ENCODE data around the gene DBI. TPM values are rescaled to one million over a fixed set of nuclear protein-coding genes. Genes with fewer than 3 reads are reported as not detected.
"Not testable (repeated sequence)": the region's sequence is repeated elsewhere in the genome, so short reads cannot be mapped to it uniquely, and the experiment has no call there.

Gene DBI
- total and polyA plus RNA-seq, 2 of the 13 experiments (the other 11 are each of a cell fraction or from before 2014, with no cell fraction given) = 330 to 659 TPM

- TF ChIP-seq HOXA7 (CRISPR knock-in tag; IDR thresholded peaks at IDR 0.05) (0 out of 2 replicates have a peak, but pooled peaks have one; percentile 22), CREM (IDR thresholded peaks at IDR 0.05) (0 out of 2 replicates have a peak, but pooled peaks have one; percentile 14)
- TF ChIP-seq CREM (CRISPR knock-in tag; IDR thresholded peaks at IDR 0.05) = not testable (repeated sequence)
These were observed 7.3 kb downstream of the DBI start (continued) for GRCh38 chr2:119373907-119374745.

GRCh38 chr2:119376406-119376805, 9.6 kb downstream of the DBI start:
- H3K4me2 ChIP-seq (ENCODE audit: low read depth, low read length); POLR2A ChIA-PET; ATAC-seq; BruUV-seq (replicated peaks); H3K27me3 ChIP-seq (ENCODE audit: control insufficient read depth in 1 of 2, insufficient read depth in 2 of 2, low read length in 2 of 2); H3K79me2 ChIP-seq (ENCODE audit: insufficient read depth, low read length); H2AFZ ChIP-seq (ENCODE audit: low read length); intact Hi-C loops (cut with micrococcal nuclease; ENCODE audit: unreplicated experiment); H3K4me3 ChIP-seq (replicated peaks in 1 of 3; ENCODE audit: insufficient read depth in 1 of 3, low read depth in 2 of 3, low read length in 3 of 3); CTCF ChIA-PET (ENCODE audit: low intra/inter-chr PET ratio, low total read pairs); in situ Hi-C loops (cut with HindIII; ENCODE audit: extremely low pct_ligation_motif_present, low pct_unique_long_range_greater_than_20kb); H4K20me1 ChIP-seq (ENCODE audit: insufficient read depth, low read length); DNase-seq (ENCODE audit: low spot score); H3K9ac ChIP-seq (ENCODE audit: insufficient read depth, low read depth, low read length); FAIRE-seq; H3K27ac ChIP-seq (ENCODE audit: extremely low read length, insufficient read depth, low read length); H3K9me3 ChIP-seq (ENCODE audit: low read length): not testable (repeated sequence)
- 75% methylated on average over 6 of the region's 6 CpGs for WGBS (ENCODE audit: low lambda C conversion rate)
- peaks cover 15 to 23% of the 10 kb centered on the region in 2 experiments for H3K36me3 ChIP-seq (replicated peaks in 1 of 2; ENCODE audit: control insufficient read depth in 1 of 2, insufficient read depth in 2 of 2, low read length in 2 of 2)
- H3K4me1 ChIP-seq (ENCODE audit: insufficient read depth, low read length) = peaks cover 35% of the 10 kb centered on the region
- TF ChIP-seq POLR2A (IDR thresholded peaks at IDR 0.05; ENCODE audit: insufficient read depth in 1 of 2, low read depth in 2 of 2, low read length in 2 of 2) = 0 out of 4 replicates have a peak, but pooled peaks of 1 of the 2 experiments have one; percentile 32

- BruUV-seq (replicated peaks) = no TSS peak
- DNase-seq (ENCODE audit: low spot score) (no peak), ATAC-seq (peak; percentile 35), FAIRE-seq (no peak)
- no peak overlapping the region for H3K27ac ChIP-seq (ENCODE audit: extremely low read length, insufficient read depth, low read length)
- peaks cover 35% of the 10 kb centered on the region for H3K4me1 ChIP-seq (ENCODE audit: insufficient read depth, low read length)
- no peaks in the 10 kb centered on the region for H3K27me3 ChIP-seq (ENCODE audit: control insufficient read depth in 1 of 2, insufficient read depth in 2 of 2, low read length in 2 of 2)
- intact Hi-C loops (cut with micrococcal nuclease; ENCODE audit: unreplicated experiment) = no loop called here
- WGBS (ENCODE audit: low lambda C conversion rate) = 84% methylated on average over 5 of the region's 5 CpGs
- H3K4me3 ChIP-seq (replicated peaks in 1 of 3; ENCODE audit: insufficient read depth in 1 of 3, low read depth in 2 of 3, low read length in 3 of 3) = no peak overlapping the region
- H3K36me3 ChIP-seq (replicated peaks in 1 of 2; ENCODE audit: control insufficient read depth in 1 of 2, insufficient read depth in 2 of 2, low read length in 2 of 2) = peaks cover 11 to 19% of the 10 kb centered on the region in 2 experiments
- H3K4me2 ChIP-seq (ENCODE audit: low read depth, low read length) = no peak overlapping the region
- ChIA-PET CTCF (ENCODE audit: low intra/inter-chr PET ratio, low total read pairs) (no interaction called here), POLR2A (no interaction called here)
- H3K79me2 ChIP-seq (ENCODE audit: insufficient read depth, low read length) = no peaks in the 10 kb centered on the region
- no peak overlapping the region for H2AFZ ChIP-seq (ENCODE audit: low read length)
- in situ Hi-C loops (cut with HindIII; ENCODE audit: extremely low pct_ligation_motif_present, low pct_unique_long_range_greater_than_20kb) = no loop called here
- 0 out of 2 replicates have a peak, but pooled peaks cover 4% of the 10 kb centered on the region for H4K20me1 ChIP-seq (ENCODE audit: insufficient read depth, low read length)
- H3K9me3 ChIP-seq (ENCODE audit: low read length) = no peaks in the 10 kb centered on the region
- TF ChIP-seq ZNF629 (CRISPR knock-in tag; conservative IDR thresholded peaks at IDR 0.05) (peak; percentile 80), TFE3 (CRISPR knock-in tag; IDR thresholded peaks at IDR 0.05) (no peak)
- H3K9ac ChIP-seq (ENCODE audit: insufficient read depth, low read depth, low read length) = no peak overlapping the region
These were observed 10.0 kb downstream of the DBI start for GRCh38 chr2:119376810-119377209.

All from HepG2 (cell line).